ES-I3 (cell line): ENCODE data around the gene LIPT1.
A peak's percentile ranks its signal among the peaks of the same experiment; 100 is the strongest.

Experiments used
- H3K36me3 ChIP-seq: 2 replicates; pipeline ENCODE4 v1.6.1; 2013; ENCODE audit warnings: mild to moderate bottlenecking, low read length, control low read depth, moderate library complexity; ENCODE audit not compliant: insufficient read depth
- H3K4me1 ChIP-seq: 2 replicates; pipeline ENCODE4 v1.6.1; 2013; ENCODE audit warnings: mild to moderate bottlenecking, control low read depth, low read length; ENCODE audit not compliant: insufficient read depth
- H3K9ac ChIP-seq: 2 replicates; pipeline ENCODE4 v1.6.1; 2013; ENCODE audit warnings: low read depth, mild to moderate bottlenecking, low read length, moderate library complexity
- H3K9me3 ChIP-seq: 2 replicates; pipeline ENCODE4 v1.6.1; 2013; ENCODE audit warnings: mild to moderate bottlenecking, low read length, moderate library complexity; ENCODE audit not compliant: control insufficient read depth, insufficient read depth

Gene LIPT1

GRCh38 chr2:99153921-99154604, 704 bp upstream of the LIPT1 start:
- Histone ChIP-seq H3K9me3 (no peaks in the 10 kb centered on the region), H3K4me1 (no peaks in the 10 kb centered on the region), H3K36me3 (no peaks in the 10 kb centered on the region), H3K9ac (peak overlapping the region; percentile 86)

- Histone ChIP-seq H3K9me3 (no peaks in the 10 kb centered on the region), H3K4me1 (no peaks in the 10 kb centered on the region), H3K9ac (no peak overlapping the region), H3K36me3 (no peaks in the 10 kb centered on the region; the same call in 1 of the 2 replicates)
These were observed 2.1 kb downstream of the LIPT1 start for GRCh38 chr2:99156891-99157290.

GRCh38 chr2:99158599-99158998, 3.8 kb downstream of the LIPT1 start:
- H3K9me3 ChIP-seq = no peaks in the 10 kb centered on the region
- H3K36me3 ChIP-seq = no peaks in the 10 kb centered on the region; the same call in 1 of the 2 replicates
- no peak overlapping the region for H3K9ac ChIP-seq
- no peaks in the 10 kb centered on the region for H3K4me1 ChIP-seq

- H3K36me3 ChIP-seq = no peaks in the 10 kb centered on the region; the same call in 1 of the 2 replicates
- no peak overlapping the region for H3K9ac ChIP-seq
- no peaks in the 10 kb centered on the region for H3K4me1 ChIP-seq
- no peaks in the 10 kb centered on the region for H3K9me3 ChIP-seq
These were observed 4.8 kb downstream of the LIPT1 start for GRCh38 chr2:99159594-99159993.

GRCh38 chr2:99166218-99166617, 11.5 kb downstream of the LIPT1 start:
- Histone ChIP-seq H3K9ac (no peak overlapping the region), H3K36me3 (peaks cover 5% of the 10 kb centered on the region; the same call in 1 of the 2 replicates), H3K9me3 (no peaks in the 10 kb centered on the region), H3K4me1 (no peaks in the 10 kb centered on the region)

- Histone ChIP-seq H3K9me3 (no peaks in the 10 kb centered on the region), H3K36me3 (peaks cover 5% of the 10 kb centered on the region; the same call in 1 of the 2 replicates), H3K4me1 (no peaks in the 10 kb centered on the region), H3K9ac (no peak overlapping the region)
These were observed 14.8 kb downstream of the LIPT1 start for GRCh38 chr2:99169534-99169933.

- Histone ChIP-seq H3K36me3 (peaks cover 5% of the 10 kb centered on the region; the same call in 1 of the 2 replicates), H3K9me3 (no peaks in the 10 kb centered on the region), H3K9ac (no peak overlapping the region), H3K4me1 (no peaks in the 10 kb centered on the region)
These were observed 16.8 kb downstream of the LIPT1 start for GRCh38 chr2:99171377-99172140.

- 0 out of 2 replicates have a peak, but pooled peaks cover 4% of the 10 kb centered on the region for H3K4me1 ChIP-seq
- peak within 1 kb of the TSS; percentile 90 for H3K9ac ChIP-seq
- no peaks in the 10 kb centered on the region for H3K9me3 ChIP-seq
- H3K36me3 ChIP-seq = no peaks in the 10 kb centered on the region
These were observed 26.2 kb downstream of the LIPT1 start, which contains the start of the genes MITD1 and MRPL30 for GRCh38 chr2:99180755-99181623. Gene MITD1, minus strand, starts transcription at chr2:99181058. Its CDS starts 77 bp downstream, at chr2:99180981. Gene MRPL30, plus strand, starts transcription at chr2:99181184. Its CDS starts 5,020 bp downstream, at chr2:99186204.

- no peaks in the 10 kb centered on the region for H3K9me3 ChIP-seq
These were observed 26.8 kb downstream of the LIPT1 start for GRCh38 chr2:99181624-99182000.

GRCh38 chr2:99183025-99183424, 28.3 kb downstream of the LIPT1 start:
- no peak overlapping the region for H3K9ac ChIP-seq
- H3K36me3 ChIP-seq = no peaks in the 10 kb centered on the region

More at GRCh38 chr2:99181624-99182000, 26.8 kb downstream of the LIPT1 start:
- Histone ChIP-seq H3K4me1 (0 out of 2 replicates have a peak, but pooled peaks cover 4% of the 10 kb centered on the region), H3K9ac (peak overlapping the region; percentile 90), H3K36me3 (no peaks in the 10 kb centered on the region)

GRCh38 chr2:99184811-99185210, 30.0 kb downstream of the LIPT1 start:
- Histone ChIP-seq H3K36me3 (0 out of 2 replicates have a peak, but pooled peaks cover 4% of the 10 kb centered on the region), H3K4me1 (0 out of 2 replicates have a peak, but pooled peaks cover 4% of the 10 kb centered on the region)

More at GRCh38 chr2:99183025-99183424, 28.3 kb downstream of the LIPT1 start:
- Histone ChIP-seq H3K4me1 (0 out of 2 replicates have a peak, but pooled peaks cover 4% of the 10 kb centered on the region), H3K9me3 (no peaks in the 10 kb centered on the region)

GRCh38 chr2:99187011-99187410, 32.2 kb downstream of the LIPT1 start:
- Histone ChIP-seq H3K9me3 (no peaks in the 10 kb centered on the region), H3K36me3 (0 out of 2 replicates have a peak, but pooled peaks cover 4% of the 10 kb centered on the region), H3K4me1 (0 out of 2 replicates have a peak, but pooled peaks cover 4% of the 10 kb centered on the region)

More at GRCh38 chr2:99184811-99185210, 30.0 kb downstream of the LIPT1 start:
- no peak overlapping the region for H3K9ac ChIP-seq
- no peaks in the 10 kb centered on the region for H3K9me3 ChIP-seq

GRCh38 chr2:99188357-99188756, 33.6 kb downstream of the LIPT1 start:
- H3K9me3 ChIP-seq = no peaks in the 10 kb centered on the region
- H3K36me3 ChIP-seq = 0 out of 2 replicates have a peak, but pooled peaks cover 4% of the 10 kb centered on the region
- no peak overlapping the region for H3K9ac ChIP-seq
- H3K4me1 ChIP-seq = no peaks in the 10 kb centered on the region

More at GRCh38 chr2:99187011-99187410, 32.2 kb downstream of the LIPT1 start:
- H3K9ac ChIP-seq = no peak overlapping the region
